WTC11 (cell line): ENCODE measurements around the gene NFATC2. TPM values are rescaled to one million over a fixed set of nuclear protein-coding genes. Genes with fewer than 3 reads are reported as not detected.

ENCODE experiments used
- ATAC-seq: fragments of 200-7000 bp; cut with Tn5 transposase; 2 replicates; pipeline ENCODE4 v1.10.0; 2021; ENCODE audit warnings: mild to moderate bottlenecking, moderate library complexity
- CTCF ChIA-PET: fragments of 300-600 bp; sonication (Branson Sonifier 250); formaldehyde crosslinking; loops from one replicate; lab custom pipeline; 2021; ENCODE audit warnings: antibody characterized with exemption; lab: Charles Lee
- POLR2A ChIA-PET: fragments of 350-600 bp; sonication (Branson Sonifier 250); formaldehyde crosslinking; loops from one replicate; lab custom pipeline; 2021; ENCODE audit warnings: antibody characterized with exemption; lab: Charles Lee
- DNase-seq: peaks from one replicate; pipeline ENCODE4 v3.0.0; 2021; ENCODE audit warnings: low spot score
- H3K27ac Mint-ChIP-seq: 2 replicates; pipeline ENCODE4 v1.8.0; 2021; ENCODE audit warnings: mixed read lengths
- H3K27me3 Mint-ChIP-seq: 2 replicates; pipeline ENCODE4 v1.8.0; 2021; ENCODE audit warnings: low read depth, mild to moderate bottlenecking, moderate library complexity, mixed read lengths
- H3K36me3 Mint-ChIP-seq: 2 replicates; pipeline ENCODE4 v1.8.0; 2021; ENCODE audit warnings: mixed read lengths
- H3K4me1 Mint-ChIP-seq: 2 replicates; pipeline ENCODE4 v1.8.0; 2022; ENCODE audit warnings: mixed read lengths
- H3K4me3 Mint-ChIP-seq: 2 replicates; pipeline ENCODE4 v1.8.0; 2021; ENCODE audit warnings: mild to moderate bottlenecking, moderate library complexity, mixed read lengths
- H3K9me3 Mint-ChIP-seq: 2 replicates; pipeline ENCODE4 v1.8.0; 2021; ENCODE audit warnings: mixed read lengths
- ETV6 ChIP-seq: sonication (generic); formaldehyde crosslinking; IDR thresholded peaks from 2 replicates; pipeline ENCODE4 v1.8.1; 2022; ENCODE audit warnings: mild to moderate bottlenecking, missing genetic modification reagents
- GRHL2 ChIP-seq: fragments of 250-450 bp; sonication (Bioruptor Pico); IDR thresholded peaks from 2 replicates; pipeline ENCODE4 v1.8.0; 2022; ENCODE audit warnings: mild to moderate bottlenecking, moderate library complexity; ENCODE audit not compliant: insufficient replicate concordance, severe bottlenecking
- HMGA2 ChIP-seq: fragments of 250-450 bp; sonication (Bioruptor Pico); IDR thresholded peaks from 2 replicates; pipeline ENCODE4 v1.4.0; 2021; ENCODE audit warnings: mild to moderate bottlenecking, moderate library complexity
- NR2C2 ChIP-seq: sonication (generic); formaldehyde crosslinking; IDR thresholded peaks from 2 replicates; pipeline ENCODE4 v1.8.0; 2022; ENCODE audit warnings: mild to moderate bottlenecking, missing genetic modification reagents
- OVOL2 ChIP-seq: fragments of 250-450 bp; sonication (Bioruptor Pico); IDR thresholded peaks from 2 replicates; pipeline ENCODE4 v1.9.0; 2021; ENCODE audit warnings: mild to moderate bottlenecking, borderline replicate concordance
- PRRX2 ChIP-seq: fragments of 250-450 bp; sonication (Bioruptor Pico); IDR thresholded peaks from 2 replicates; pipeline ENCODE4 v1.8.0; 2021; ENCODE audit warnings: mild to moderate bottlenecking
- TEAD1 ChIP-seq: sonication (generic); formaldehyde crosslinking; IDR thresholded peaks from 2 replicates; pipeline ENCODE4 v1.8.0; 2022; ENCODE audit warnings: mild to moderate bottlenecking, missing genetic modification reagents
- ZNF396 ChIP-seq: fragments of 250-450 bp; sonication (Bioruptor Pico); IDR thresholded peaks from 2 replicates; pipeline ENCODE4 v1.8.0; 2021; ENCODE audit warnings: mild to moderate bottlenecking, moderate library complexity, borderline replicate concordance
- total RNA-seq: library from RNA; stranded (reverse); gene quantifications from 3 replicates; pipeline ENCODE4 v1.2.3, GENCODE V29; 2021
- TF ChIP-seq, protein P1 (sequence below): fragments of 250-450 bp; sonication (Bioruptor Pico); IDR thresholded peaks from 2 replicates; pipeline ENCODE4 v2.1.2; 2022; ENCODE audit warnings: mild to moderate bottlenecking, moderate library complexity
- TF ChIP-seq, protein P2 (sequence below): sonication (generic); formaldehyde crosslinking; IDR thresholded peaks from 2 replicates; pipeline ENCODE4 v1.8.0; 2023; ENCODE audit warnings: missing genetic modification reagents
- TF ChIP-seq, protein P3 (sequence below): sonication (generic); formaldehyde crosslinking; conservative IDR thresholded peaks from 2 replicates; pipeline ENCODE4 v1.8.1; 2023; ENCODE audit warnings: mild to moderate bottlenecking, low read depth, missing genetic modification reagents, moderate library complexity
- TF ChIP-seq, protein P4 (sequence below): sonication (generic); formaldehyde crosslinking; IDR thresholded peaks from 2 replicates; pipeline ENCODE4 v1.8.1; 2023; ENCODE audit warnings: mild to moderate bottlenecking, moderate library complexity, missing genetic modification reagents
- TF ChIP-seq, protein P5 (sequence below): sonication (generic); formaldehyde crosslinking; IDR thresholded peaks from 2 replicates; pipeline ENCODE4 v1.8.1; 2022; ENCODE audit warnings: low read depth, mild to moderate bottlenecking, moderate library complexity, missing genetic modification reagents, borderline replicate concordance
- TF ChIP-seq, protein P6 (sequence below): sonication (generic); formaldehyde crosslinking; IDR thresholded peaks from 2 replicates; pipeline ENCODE4 v1.8.1; 2023; ENCODE audit warnings: mild to moderate bottlenecking, missing genetic modification reagents
- TF ChIP-seq, protein P7 (sequence below): fragments of 250-450 bp; sonication (Bioruptor Pico); conservative IDR thresholded peaks from 2 replicates; pipeline ENCODE4 v1.9.0; 2021; ENCODE audit warnings: mild to moderate bottlenecking
- TF ChIP-seq, protein P8 (sequence below): fragments of 250-450 bp; sonication (Bioruptor Pico); IDR thresholded peaks from 2 replicates; pipeline ENCODE4 v1.8.0; 2021; ENCODE audit warnings: mild to moderate bottlenecking
- TF ChIP-seq, protein P9 (sequence below): sonication (generic); formaldehyde crosslinking; IDR thresholded peaks from 2 replicates; pipeline ENCODE4 v1.8.0; 2023; ENCODE audit warnings: mild to moderate bottlenecking, missing genetic modification reagents

Gene NFATC2
- total RNA-seq, 1 experiment from 2014 or later = 1.7 TPM

DNA sequence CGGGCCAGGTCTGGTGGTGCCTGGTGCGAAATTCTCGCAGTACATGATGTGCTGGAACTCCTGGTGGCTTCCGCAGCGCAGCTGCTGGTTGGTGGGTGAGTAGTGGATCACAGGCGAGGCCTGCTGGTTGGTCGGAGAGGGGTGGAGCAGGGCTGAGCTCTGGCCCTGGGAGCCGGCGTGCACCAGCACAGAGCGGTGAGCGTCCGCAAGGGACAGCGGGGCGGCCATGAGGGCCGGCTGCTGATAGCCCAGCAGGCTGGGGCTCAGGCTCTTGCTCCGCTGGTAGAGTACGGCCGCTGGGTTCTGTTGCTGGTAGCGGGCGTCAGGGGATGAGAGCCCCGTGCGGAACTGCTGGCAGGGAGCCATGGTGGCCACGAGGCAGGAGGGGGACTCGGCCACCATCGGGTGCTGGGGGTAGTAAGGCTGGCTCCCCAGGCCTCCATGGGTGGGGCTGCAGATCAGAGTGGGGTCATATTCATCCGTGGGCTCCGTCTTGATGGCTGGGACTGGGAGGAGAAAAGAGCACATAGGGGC, 110.2 kb downstream of the NFATC2 start:
- Mint-ChIP-seq H3K4me1 (peaks cover 26% of the 10 kb centered on the region), H3K4me3 (no peak overlapping the region), H3K9me3 (no peaks in the 10 kb centered on the region), H3K36me3 (no peaks in the 10 kb centered on the region), H3K27ac (no peak overlapping the region), H3K27me3 (no peaks in the 10 kb centered on the region)
- DNase-seq = no peak
- CTCF ChIA-PET = no interaction called here
- TF ChIP-seq GRHL2 (CRISPR knock-in tag) (no peak), OVOL2 (CRISPR knock-in tag) (no peak), ETV6 (CRISPR knock-in tag) (no peak), PRRX2 (CRISPR knock-in tag) (no peak), ZNF396 (no peak), HMGA2 (CRISPR knock-in tag) (no peak), NR2C2 (no peak), TEAD1 (no peak)
- TF ChIP-seq, protein P1, sequence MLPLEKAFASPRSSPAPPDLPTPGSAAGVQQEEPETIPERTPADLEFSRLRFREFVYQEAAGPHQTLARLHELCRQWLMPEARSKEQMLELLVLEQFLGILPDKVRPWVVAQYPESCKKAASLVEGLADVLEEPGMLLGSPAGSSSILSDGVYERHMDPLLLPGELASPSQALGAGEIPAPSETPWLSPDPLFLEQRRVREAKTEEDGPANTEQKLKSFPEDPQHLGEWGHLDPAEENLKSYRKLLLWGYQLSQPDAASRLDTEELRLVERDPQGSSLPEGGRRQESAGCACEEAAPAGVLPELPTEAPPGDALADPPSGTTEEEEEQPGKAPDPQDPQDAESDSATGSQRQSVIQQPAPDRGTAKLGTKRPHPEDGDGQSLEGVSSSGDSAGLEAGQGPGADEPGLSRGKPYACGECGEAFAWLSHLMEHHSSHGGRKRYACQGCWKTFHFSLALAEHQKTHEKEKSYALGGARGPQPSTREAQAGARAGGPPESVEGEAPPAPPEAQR (CRISPR knock-in tag) = no peak
- TF ChIP-seq, protein P2, sequence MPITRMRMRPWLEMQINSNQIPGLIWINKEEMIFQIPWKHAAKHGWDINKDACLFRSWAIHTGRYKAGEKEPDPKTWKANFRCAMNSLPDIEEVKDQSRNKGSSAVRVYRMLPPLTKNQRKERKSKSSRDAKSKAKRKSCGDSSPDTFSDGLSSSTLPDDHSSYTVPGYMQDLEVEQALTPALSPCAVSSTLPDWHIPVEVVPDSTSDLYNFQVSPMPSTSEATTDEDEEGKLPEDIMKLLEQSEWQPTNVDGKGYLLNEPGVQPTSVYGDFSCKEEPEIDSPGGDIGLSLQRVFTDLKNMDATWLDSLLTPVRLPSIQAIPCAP (CRISPR knock-in tag) = no peak
- TF ChIP-seq, protein P3, sequence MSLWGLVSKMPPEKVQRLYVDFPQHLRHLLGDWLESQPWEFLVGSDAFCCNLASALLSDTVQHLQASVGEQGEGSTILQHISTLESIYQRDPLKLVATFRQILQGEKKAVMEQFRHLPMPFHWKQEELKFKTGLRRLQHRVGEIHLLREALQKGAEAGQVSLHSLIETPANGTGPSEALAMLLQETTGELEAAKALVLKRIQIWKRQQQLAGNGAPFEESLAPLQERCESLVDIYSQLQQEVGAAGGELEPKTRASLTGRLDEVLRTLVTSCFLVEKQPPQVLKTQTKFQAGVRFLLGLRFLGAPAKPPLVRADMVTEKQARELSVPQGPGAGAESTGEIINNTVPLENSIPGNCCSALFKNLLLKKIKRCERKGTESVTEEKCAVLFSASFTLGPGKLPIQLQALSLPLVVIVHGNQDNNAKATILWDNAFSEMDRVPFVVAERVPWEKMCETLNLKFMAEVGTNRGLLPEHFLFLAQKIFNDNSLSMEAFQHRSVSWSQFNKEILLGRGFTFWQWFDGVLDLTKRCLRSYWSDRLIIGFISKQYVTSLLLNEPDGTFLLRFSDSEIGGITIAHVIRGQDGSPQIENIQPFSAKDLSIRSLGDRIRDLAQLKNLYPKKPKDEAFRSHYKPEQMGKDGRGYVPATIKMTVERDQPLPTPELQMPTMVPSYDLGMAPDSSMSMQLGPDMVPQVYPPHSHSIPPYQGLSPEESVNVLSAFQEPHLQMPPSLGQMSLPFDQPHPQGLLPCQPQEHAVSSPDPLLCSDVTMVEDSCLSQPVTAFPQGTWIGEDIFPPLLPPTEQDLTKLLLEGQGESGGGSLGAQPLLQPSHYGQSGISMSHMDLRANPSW (CRISPR knock-in tag) = no peak
- TF ChIP-seq, protein P4, sequence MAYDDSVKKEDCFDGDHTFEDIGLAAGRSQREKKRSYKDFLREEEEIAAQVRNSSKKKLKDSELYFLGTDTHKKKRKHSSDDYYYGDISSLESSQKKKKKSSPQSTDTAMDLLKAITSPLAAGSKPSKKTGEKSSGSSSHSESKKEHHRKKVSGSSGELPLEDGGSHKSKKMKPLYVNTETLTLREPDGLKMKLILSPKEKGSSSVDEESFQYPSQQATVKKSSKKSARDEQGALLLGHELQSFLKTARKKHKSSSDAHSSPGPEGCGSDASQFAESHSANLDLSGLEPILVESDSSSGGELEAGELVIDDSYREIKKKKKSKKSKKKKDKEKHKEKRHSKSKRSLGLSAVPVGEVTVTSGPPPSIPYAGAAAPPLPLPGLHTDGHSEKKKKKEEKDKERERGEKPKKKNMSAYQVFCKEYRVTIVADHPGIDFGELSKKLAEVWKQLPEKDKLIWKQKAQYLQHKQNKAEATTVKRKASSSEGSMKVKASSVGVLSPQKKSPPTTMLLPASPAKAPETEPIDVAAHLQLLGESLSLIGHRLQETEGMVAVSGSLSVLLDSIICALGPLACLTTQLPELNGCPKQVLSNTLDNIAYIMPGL = no peak
- TF ChIP-seq, protein P5, sequence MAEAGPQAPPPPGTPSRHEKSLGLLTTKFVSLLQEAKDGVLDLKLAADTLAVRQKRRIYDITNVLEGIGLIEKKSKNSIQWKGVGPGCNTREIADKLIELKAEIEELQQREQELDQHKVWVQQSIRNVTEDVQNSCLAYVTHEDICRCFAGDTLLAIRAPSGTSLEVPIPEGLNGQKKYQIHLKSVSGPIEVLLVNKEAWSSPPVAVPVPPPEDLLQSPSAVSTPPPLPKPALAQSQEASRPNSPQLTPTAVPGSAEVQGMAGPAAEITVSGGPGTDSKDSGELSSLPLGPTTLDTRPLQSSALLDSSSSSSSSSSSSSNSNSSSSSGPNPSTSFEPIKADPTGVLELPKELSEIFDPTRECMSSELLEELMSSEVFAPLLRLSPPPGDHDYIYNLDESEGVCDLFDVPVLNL (CRISPR knock-in tag) = no peak
- TF ChIP-seq, protein P6, sequence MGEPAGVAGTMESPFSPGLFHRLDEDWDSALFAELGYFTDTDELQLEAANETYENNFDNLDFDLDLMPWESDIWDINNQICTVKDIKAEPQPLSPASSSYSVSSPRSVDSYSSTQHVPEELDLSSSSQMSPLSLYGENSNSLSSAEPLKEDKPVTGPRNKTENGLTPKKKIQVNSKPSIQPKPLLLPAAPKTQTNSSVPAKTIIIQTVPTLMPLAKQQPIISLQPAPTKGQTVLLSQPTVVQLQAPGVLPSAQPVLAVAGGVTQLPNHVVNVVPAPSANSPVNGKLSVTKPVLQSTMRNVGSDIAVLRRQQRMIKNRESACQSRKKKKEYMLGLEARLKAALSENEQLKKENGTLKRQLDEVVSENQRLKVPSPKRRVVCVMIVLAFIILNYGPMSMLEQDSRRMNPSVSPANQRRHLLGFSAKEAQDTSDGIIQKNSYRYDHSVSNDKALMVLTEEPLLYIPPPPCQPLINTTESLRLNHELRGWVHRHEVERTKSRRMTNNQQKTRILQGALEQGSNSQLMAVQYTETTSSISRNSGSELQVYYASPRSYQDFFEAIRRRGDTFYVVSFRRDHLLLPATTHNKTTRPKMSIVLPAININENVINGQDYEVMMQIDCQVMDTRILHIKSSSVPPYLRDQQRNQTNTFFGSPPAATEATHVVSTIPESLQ (CRISPR knock-in tag) = no peak
- TF ChIP-seq, protein P7, sequence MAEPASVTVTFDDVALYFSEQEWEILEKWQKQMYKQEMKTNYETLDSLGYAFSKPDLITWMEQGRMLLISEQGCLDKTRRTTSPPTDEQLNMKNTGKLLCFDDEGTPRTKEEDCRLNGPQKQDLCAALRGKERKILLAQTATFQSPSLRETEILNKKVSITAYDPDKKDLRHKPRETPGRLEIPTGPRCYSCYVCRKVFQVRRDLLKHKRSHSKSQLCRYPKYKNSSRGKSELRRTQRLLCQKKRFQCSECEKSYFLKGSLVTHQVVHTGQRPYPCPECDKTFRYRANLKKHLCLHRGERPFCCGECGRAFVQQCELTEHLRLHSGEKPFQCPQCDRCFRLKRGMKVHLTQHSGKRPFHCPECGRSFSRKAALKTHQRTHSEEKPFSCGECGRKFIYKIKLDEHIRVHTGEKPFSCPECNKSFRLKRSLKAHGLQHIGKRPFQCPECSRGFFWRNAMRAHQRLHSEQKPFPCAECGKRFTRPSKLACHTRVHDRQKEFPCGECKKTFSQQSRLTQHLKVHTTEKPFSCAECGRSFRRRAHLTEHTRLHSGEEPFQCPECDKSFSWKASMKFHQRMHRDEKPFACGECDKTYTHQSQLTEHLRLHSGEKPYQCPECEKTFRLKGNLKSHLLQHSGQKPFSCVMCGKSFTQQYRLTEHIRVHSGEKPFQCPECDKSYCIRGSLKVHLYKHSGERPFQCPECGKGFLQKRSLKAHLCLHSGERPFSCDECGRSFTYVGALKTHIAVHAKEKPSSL = no peak
- TF ChIP-seq, protein P8, sequence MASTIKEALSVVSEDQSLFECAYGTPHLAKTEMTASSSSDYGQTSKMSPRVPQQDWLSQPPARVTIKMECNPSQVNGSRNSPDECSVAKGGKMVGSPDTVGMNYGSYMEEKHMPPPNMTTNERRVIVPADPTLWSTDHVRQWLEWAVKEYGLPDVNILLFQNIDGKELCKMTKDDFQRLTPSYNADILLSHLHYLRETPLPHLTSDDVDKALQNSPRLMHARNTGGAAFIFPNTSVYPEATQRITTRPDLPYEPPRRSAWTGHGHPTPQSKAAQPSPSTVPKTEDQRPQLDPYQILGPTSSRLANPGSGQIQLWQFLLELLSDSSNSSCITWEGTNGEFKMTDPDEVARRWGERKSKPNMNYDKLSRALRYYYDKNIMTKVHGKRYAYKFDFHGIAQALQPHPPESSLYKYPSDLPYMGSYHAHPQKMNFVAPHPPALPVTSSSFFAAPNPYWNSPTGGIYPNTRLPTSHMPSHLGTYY (CRISPR knock-in tag) = no peak
- TF ChIP-seq, protein P9, sequence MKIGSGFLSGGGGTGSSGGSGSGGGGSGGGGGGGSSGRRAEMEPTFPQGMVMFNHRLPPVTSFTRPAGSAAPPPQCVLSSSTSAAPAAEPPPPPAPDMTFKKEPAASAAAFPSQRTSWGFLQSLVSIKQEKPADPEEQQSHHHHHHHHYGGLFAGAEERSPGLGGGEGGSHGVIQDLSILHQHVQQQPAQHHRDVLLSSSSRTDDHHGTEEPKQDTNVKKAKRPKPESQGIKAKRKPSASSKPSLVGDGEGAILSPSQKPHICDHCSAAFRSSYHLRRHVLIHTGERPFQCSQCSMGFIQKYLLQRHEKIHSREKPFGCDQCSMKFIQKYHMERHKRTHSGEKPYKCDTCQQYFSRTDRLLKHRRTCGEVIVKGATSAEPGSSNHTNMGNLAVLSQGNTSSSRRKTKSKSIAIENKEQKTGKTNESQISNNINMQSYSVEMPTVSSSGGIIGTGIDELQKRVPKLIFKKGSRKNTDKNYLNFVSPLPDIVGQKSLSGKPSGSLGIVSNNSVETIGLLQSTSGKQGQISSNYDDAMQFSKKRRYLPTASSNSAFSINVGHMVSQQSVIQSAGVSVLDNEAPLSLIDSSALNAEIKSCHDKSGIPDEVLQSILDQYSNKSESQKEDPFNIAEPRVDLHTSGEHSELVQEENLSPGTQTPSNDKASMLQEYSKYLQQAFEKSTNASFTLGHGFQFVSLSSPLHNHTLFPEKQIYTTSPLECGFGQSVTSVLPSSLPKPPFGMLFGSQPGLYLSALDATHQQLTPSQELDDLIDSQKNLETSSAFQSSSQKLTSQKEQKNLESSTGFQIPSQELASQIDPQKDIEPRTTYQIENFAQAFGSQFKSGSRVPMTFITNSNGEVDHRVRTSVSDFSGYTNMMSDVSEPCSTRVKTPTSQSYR (CRISPR knock-in tag) = no peak
- no peak for ATAC-seq
- POLR2A ChIA-PET = no interaction called here
